Cardiac fibroblast (primary cell): ENCODE measurements around the gene DNA2.

Experiments used
- DNase-seq, 2 donors: peaks; one replicate each; pipeline versions ENCODE4 v3.0.0 to v3.0.0-alpha.2; 2010; ENCODE audit warnings: low read depth in 2 of 2
- H3K4me3 ChIP-seq, 2 donors: replicated peaks in 1 of 2; 1 replicate in 1 of 2; 2 replicates in 1 of 2; pipeline ENCODE4 v1.5.1; 2011; ENCODE audit warnings: low read depth in 2 of 2, low read length in 2 of 2, mild to moderate bottlenecking in 2 of 2, moderate library complexity in 1 of 2
- TF ChIP-seq, protein P1 (sequence below): IDR thresholded peaks from one replicate; pipeline ENCODE4 v1.5.1; 2011; ENCODE audit warnings: low read depth, mild to moderate bottlenecking, low read length, inconsistent platforms

The DNA2 gene

DNA sequence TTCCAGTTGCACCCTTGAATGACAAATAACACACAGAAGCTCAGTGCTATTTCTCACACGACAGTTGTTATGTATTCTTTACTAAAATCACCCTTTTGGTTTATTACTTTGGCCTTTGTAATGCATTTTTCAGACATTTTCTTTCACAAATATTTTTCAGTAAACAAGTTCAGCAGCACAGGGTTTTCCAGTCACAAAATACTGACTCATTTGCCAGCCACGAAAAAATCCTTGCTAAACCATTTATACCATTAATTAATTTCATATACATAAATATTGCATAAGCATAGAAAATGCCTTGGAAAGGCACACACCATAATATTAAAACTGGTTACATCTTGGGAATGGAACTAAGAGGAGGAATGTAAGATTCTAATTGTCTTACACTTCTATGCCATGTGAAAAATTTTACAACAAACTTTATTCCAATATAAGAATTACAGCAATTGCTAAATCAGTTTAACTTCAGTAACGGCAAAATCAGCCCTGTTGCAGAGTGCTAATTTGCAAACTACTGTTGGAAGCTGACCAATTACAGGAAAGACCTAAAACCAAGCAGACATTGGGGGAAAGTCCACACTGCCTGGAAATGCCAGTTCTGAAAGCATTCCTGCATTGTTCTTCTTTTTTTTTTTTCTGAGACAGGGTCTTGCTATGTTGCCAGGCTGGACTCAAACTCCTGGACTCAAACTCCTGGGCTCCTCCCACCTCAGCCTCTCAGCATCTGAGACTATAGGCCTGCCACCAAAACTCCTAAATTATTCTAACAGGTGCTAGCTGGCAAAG, 107.5 kb downstream of the DNA2 start:
- TF ChIP-seq, protein P1, sequence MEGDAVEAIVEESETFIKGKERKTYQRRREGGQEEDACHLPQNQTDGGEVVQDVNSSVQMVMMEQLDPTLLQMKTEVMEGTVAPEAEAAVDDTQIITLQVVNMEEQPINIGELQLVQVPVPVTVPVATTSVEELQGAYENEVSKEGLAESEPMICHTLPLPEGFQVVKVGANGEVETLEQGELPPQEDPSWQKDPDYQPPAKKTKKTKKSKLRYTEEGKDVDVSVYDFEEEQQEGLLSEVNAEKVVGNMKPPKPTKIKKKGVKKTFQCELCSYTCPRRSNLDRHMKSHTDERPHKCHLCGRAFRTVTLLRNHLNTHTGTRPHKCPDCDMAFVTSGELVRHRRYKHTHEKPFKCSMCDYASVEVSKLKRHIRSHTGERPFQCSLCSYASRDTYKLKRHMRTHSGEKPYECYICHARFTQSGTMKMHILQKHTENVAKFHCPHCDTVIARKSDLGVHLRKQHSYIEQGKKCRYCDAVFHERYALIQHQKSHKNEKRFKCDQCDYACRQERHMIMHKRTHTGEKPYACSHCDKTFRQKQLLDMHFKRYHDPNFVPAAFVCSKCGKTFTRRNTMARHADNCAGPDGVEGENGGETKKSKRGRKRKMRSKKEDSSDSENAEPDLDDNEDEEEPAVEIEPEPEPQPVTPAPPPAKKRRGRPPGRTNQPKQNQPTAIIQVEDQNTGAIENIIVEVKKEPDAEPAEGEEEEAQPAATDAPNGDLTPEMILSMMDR: no peak
- DNase-seq: no peak
- no peak overlapping the region for H3K4me3 ChIP-seq
